ENCODE measurements around the gene NSMF.

The NSMF gene

GRCh38 chr9:137501457-137501856, 42.3 kb upstream of the NSMF start:
- no peak overlapping the region for H3K4me3 ChIP-seq (ENCODE audit: low read depth, low read length)
- no peak for DNase-seq (ENCODE audit: low read depth)
- no peak for TF ChIP-seq CTCF (IDR thresholded peaks at IDR 0.05; ENCODE audit: insufficient read depth, low read depth, low read length, missing control alignments)

GRCh38 chr9:137500666-137501397, 41.7 kb upstream of the NSMF start:
- DNase-seq (ENCODE audit: low read depth), result no peak
- H3K4me3 ChIP-seq (ENCODE audit: low read depth, low read length), result no peak overlapping the region
- TF ChIP-seq CTCF (IDR thresholded peaks at IDR 0.05; ENCODE audit: insufficient read depth, low read depth, low read length, missing control alignments), result no peak

GRCh38 chr9:137499858-137500661, 40.9 kb upstream of the NSMF start:
- DNase-seq (ENCODE audit: low read depth), result no peak
- no peak for TF ChIP-seq CTCF (IDR thresholded peaks at IDR 0.05; ENCODE audit: insufficient read depth, low read depth, low read length, missing control alignments)
- no peak overlapping the region for H3K4me3 ChIP-seq (ENCODE audit: low read depth, low read length)

- no peak for TF ChIP-seq CTCF (IDR thresholded peaks at IDR 0.05; ENCODE audit: insufficient read depth, low read depth, low read length, missing control alignments)
- no peak overlapping the region for H3K4me3 ChIP-seq (ENCODE audit: low read depth, low read length)
- no peak for DNase-seq (ENCODE audit: low read depth)
These were observed 40.3 kb upstream of the NSMF start for GRCh38 chr9:137499416-137499815.

- no peak overlapping the region for H3K4me3 ChIP-seq (ENCODE audit: low read depth, low read length)
- no peak for DNase-seq (ENCODE audit: low read depth)
- TF ChIP-seq CTCF (IDR thresholded peaks at IDR 0.05; ENCODE audit: insufficient read depth, low read depth, low read length, missing control alignments), result no peak
These were observed 39.6 kb upstream of the NSMF start for GRCh38 chr9:137498720-137499150.

GRCh38 chr9:137497921-137498719, 39.0 kb upstream of the NSMF start:
- DNase-seq (ENCODE audit: low read depth), result no peak
- no peak for TF ChIP-seq CTCF (IDR thresholded peaks at IDR 0.05; ENCODE audit: insufficient read depth, low read depth, low read length, missing control alignments)
- no peak overlapping the region for H3K4me3 ChIP-seq (ENCODE audit: low read depth, low read length)
